ENCODE measurements around the gene EDC4. TPM values are rescaled to one million over a fixed set of nuclear protein-coding genes. Genes with fewer than 3 reads are reported as not detected.

The EDC4 gene
- total RNA-seq, 2 experiments from 2014 or later: 86.6 to 89.6 TPM

DNA sequence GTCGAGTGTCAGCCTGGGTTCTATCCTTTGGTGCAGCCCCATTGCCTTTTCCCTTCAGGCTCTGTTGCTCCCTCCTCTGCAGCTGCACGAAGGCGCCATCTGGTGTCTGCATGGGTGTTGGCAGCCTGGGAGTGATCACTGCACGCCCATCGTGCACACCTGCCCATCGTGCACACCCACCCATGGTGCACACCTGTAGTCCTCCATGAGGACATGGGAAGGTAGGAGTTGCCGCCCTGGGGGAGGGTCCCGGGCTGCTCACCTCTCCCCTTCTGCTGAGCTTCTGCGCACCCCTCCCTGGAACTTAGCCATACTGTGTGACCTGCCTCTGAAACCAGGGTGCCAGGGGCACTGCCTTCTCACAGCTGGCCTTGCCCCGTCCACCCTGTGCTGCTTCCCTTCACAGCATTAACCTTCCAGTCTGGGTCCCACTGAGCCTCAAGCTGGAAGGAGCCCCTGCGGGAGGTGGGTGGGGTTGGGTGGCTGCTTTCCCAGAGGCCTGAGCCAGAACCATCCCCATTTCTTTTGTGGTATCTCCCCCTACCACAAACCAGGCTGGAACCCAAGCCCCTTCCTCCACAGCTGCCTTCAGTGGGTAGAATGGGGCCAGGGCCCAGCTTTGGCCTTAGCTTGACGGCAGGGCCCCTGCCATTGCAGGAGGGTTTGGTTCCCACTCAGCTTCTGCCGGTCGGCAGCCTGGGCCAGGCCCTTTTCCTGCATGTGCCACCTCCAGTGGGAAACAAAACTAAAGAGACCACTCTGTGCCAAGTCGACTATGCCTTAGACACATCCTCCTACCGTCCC, 55.9 kb downstream of the EDC4 start:
- Histone ChIP-seq H3K4me1 (ENCODE audit: insufficient read depth, low read length, poor library complexity, severe bottlenecking) (peaks cover 10% of the 10 kb centered on the region), H2AFZ (ENCODE audit: low read length) (no peak overlapping the region), H3K9me2 (ENCODE audit: insufficient read depth, low read length) (no peaks in the 10 kb centered on the region), H3K9me3 (ENCODE audit: low read length) (no peaks in the 10 kb centered on the region), H3K4me2 (ENCODE audit: low read length) (no peak overlapping the region), H3K4me3 (ENCODE audit: low read depth, low read length, poor library complexity, severe bottlenecking) (no peak overlapping the region), H3K36me3 (ENCODE audit: insufficient read depth, low read length) (peaks cover 42% of the 10 kb centered on the region), H3K27ac (ENCODE audit: low read depth, low read length, poor library complexity, severe bottlenecking) (no peak overlapping the region), H4K20me1 (ENCODE audit: insufficient read depth, low read length) (peaks cover 4% of the 10 kb centered on the region; the same call in 1 of the 2 replicates), H3K79me2 (ENCODE audit: insufficient read depth, low read depth, low read length) (no peaks in the 10 kb centered on the region)
- intact Hi-C loops (cut with micrococcal nuclease; ENCODE audit: unreplicated experiment): loop anchor here (1.0 to 2.0 kb wide), 5 partner anchors 45 to 407 kb away; partner anchors contain the start of gene THAP11
- TSS peak; percentile 26 for BruUV-seq (replicated peaks)
- POLR2A ChIA-PET: no interaction called here
- TF ChIP-seq, protein P1, sequence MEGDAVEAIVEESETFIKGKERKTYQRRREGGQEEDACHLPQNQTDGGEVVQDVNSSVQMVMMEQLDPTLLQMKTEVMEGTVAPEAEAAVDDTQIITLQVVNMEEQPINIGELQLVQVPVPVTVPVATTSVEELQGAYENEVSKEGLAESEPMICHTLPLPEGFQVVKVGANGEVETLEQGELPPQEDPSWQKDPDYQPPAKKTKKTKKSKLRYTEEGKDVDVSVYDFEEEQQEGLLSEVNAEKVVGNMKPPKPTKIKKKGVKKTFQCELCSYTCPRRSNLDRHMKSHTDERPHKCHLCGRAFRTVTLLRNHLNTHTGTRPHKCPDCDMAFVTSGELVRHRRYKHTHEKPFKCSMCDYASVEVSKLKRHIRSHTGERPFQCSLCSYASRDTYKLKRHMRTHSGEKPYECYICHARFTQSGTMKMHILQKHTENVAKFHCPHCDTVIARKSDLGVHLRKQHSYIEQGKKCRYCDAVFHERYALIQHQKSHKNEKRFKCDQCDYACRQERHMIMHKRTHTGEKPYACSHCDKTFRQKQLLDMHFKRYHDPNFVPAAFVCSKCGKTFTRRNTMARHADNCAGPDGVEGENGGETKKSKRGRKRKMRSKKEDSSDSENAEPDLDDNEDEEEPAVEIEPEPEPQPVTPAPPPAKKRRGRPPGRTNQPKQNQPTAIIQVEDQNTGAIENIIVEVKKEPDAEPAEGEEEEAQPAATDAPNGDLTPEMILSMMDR (conservative IDR thresholded peaks at IDR 0.05; ENCODE audit: low read length): peak; percentile 90
- no peak for TF ChIP-seq EZH2phosphoT487 (IDR thresholded peaks at IDR 0.05; ENCODE audit: borderline replicate concordance, low read depth, low read length)
- CTCF ChIA-PET (ENCODE audit: unreplicated experiment): interaction anchor here (0.5 to 0.9 kb wide), 2 partner anchors 45 to 209 kb away, joined by 3 read pairs; partner anchors contain the start of gene GFOD2
- peak; percentile 80 for DNase-seq (ENCODE audit: low spot score)

DNA sequence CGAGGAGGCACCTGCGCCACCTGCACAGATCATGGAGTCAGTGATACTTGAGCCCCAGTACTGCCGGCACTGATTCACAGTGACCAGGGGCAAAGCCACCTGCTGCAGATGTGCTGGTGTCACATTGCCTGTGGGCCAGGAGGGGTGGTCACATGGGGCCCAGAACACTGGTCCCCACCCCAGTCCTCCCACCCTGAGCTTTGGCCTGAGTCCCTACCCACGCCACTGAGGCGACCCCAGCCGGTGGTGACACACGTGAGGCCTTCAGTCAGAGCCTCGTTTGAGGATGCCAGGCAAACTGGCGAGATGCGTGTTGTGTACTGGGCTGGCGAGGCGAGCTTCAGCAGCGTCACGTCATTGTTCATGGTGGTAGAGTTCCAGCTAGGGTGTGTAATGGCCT, 57.3 kb downstream of the EDC4 start:
- peaks cover 56% of the 10 kb centered on the region for H3K36me3 ChIP-seq (ENCODE audit: insufficient read depth, low read length)
- H3K79me2 ChIP-seq (ENCODE audit: insufficient read depth, low read depth, low read length): peaks cover 3% of the 10 kb centered on the region; the same call in 1 of the 2 replicates
- H3K9me2 ChIP-seq (ENCODE audit: insufficient read depth, low read length): no peaks in the 10 kb centered on the region
- intact Hi-C loops (cut with micrococcal nuclease; ENCODE audit: unreplicated experiment): no loop called here
- no TSS peak for BruUV-seq (replicated peaks)
- H2AFZ ChIP-seq (ENCODE audit: low read length): no peak overlapping the region
- no peak overlapping the region for H3K4me2 ChIP-seq (ENCODE audit: low read length)
- H4K20me1 ChIP-seq (ENCODE audit: insufficient read depth, low read length): peaks cover 4% of the 10 kb centered on the region; the same call in 1 of the 2 replicates
- H3K9me3 ChIP-seq (ENCODE audit: low read length): no peaks in the 10 kb centered on the region
- no peak overlapping the region for H3K4me3 ChIP-seq (ENCODE audit: low read depth, low read length, poor library complexity, severe bottlenecking)
- no peak for DNase-seq (ENCODE audit: low spot score)
- POLR2A ChIA-PET: no interaction called here
- peaks cover 20% of the 10 kb centered on the region for H3K4me1 ChIP-seq (ENCODE audit: insufficient read depth, low read length, poor library complexity, severe bottlenecking)
- no peak for TF ChIP-seq EZH2phosphoT487 (IDR thresholded peaks at IDR 0.05; ENCODE audit: borderline replicate concordance, low read depth, low read length)
- TF ChIP-seq, protein P1 (conservative IDR thresholded peaks at IDR 0.05; ENCODE audit: low read length): no peak
- H3K27ac ChIP-seq (ENCODE audit: low read depth, low read length, poor library complexity, severe bottlenecking): no peak overlapping the region
- CTCF ChIA-PET (ENCODE audit: unreplicated experiment): no interaction called here

GRCh38 chr16:67930678-67931211, 57.9 kb downstream of the EDC4 start:
- Histone ChIP-seq H3K9me2 (ENCODE audit: insufficient read depth, low read length) (no peaks in the 10 kb centered on the region), H3K27ac (ENCODE audit: low read depth, low read length, poor library complexity, severe bottlenecking) (no peak overlapping the region), H3K36me3 (ENCODE audit: insufficient read depth, low read length) (peaks cover 58% of the 10 kb centered on the region), H3K4me3 (ENCODE audit: low read depth, low read length, poor library complexity, severe bottlenecking) (no peak overlapping the region), H4K20me1 (ENCODE audit: insufficient read depth, low read length) (peaks cover 4% of the 10 kb centered on the region; the same call in 1 of the 2 replicates), H3K9me3 (ENCODE audit: low read length) (no peaks in the 10 kb centered on the region), H3K4me1 (ENCODE audit: insufficient read depth, low read length, poor library complexity, severe bottlenecking) (peaks cover 23% of the 10 kb centered on the region), H3K79me2 (ENCODE audit: insufficient read depth, low read depth, low read length) (peaks cover 4% of the 10 kb centered on the region; the same call in 1 of the 2 replicates), H3K4me2 (ENCODE audit: low read length) (no peak overlapping the region), H2AFZ (ENCODE audit: low read length) (no peak overlapping the region)
- TF ChIP-seq EZH2phosphoT487 (IDR thresholded peaks at IDR 0.05; ENCODE audit: borderline replicate concordance, low read depth, low read length): no peak
- TF ChIP-seq, protein P1 (conservative IDR thresholded peaks at IDR 0.05; ENCODE audit: low read length): no peak
- no peak for DNase-seq (ENCODE audit: low spot score)
- ChIA-PET POLR2A (no interaction called here), CTCF (ENCODE audit: unreplicated experiment) (no interaction called here)
- BruUV-seq (replicated peaks): no TSS peak
- intact Hi-C loops (cut with micrococcal nuclease; ENCODE audit: unreplicated experiment): no loop called here

Measured in OCI-LY7 (cell line).